ENCODE measurements around the gene ZNF827. TPM values are rescaled to one million over a fixed set of nuclear protein-coding genes. Genes with fewer than 3 reads are reported as not detected.
A peak's percentile ranks its signal among the peaks of the same experiment; 100 is the strongest.

ZNF827 gene
- total and polyA plus RNA-seq, 2 of the 13 experiments (the other 11 are each of a cell fraction or from before 2014, with no cell fraction given), result 2.8 TPM

- TF ChIP-seq ZNF574 (CRISPR knock-in tag; IDR thresholded peaks at IDR 0.05) (no peak; the same call in 1 of the 2 replicates), PCBP1 (IDR thresholded peaks at IDR 0.05; ENCODE audit: borderline replicate concordance, low read depth, low read length) (no peak), CEBPB (IDR thresholded peaks at IDR 0.05; ENCODE audit: borderline replicate concordance, low read depth, low read length) (no peak), ESRRA (CRISPR knock-in tag; IDR thresholded peaks at IDR 0.05; ENCODE audit: low read depth) (peak; percentile 93), ZNF512 (CRISPR knock-in tag; IDR thresholded peaks at IDR 0.05) (no peak), TGIF2 (CRISPR knock-in tag; IDR thresholded peaks at IDR 0.05) (no peak), ZFP41 (CRISPR knock-in tag; IDR thresholded peaks at IDR 0.05; ENCODE audit: borderline replicate concordance) (no peak), ZFP90 (CRISPR knock-in tag; IDR thresholded peaks at IDR 0.05; ENCODE audit: borderline replicate concordance) (0 out of 2 replicates have a peak, but pooled peaks have one; percentile 28), ZNF709 (CRISPR knock-in tag; IDR thresholded peaks at IDR 0.05) (no peak; the same call in 1 of the 2 replicates), SYNCRIP (IDR thresholded peaks at IDR 0.05; ENCODE audit: insufficient read depth, low read depth, low read length) (no peak), RXRA (CRISPR knock-in tag; IDR thresholded peaks at IDR 0.05) (peak; percentile 84), ZNF766 (CRISPR knock-in tag; IDR thresholded peaks at IDR 0.05; ENCODE audit: borderline replicate concordance) (no peak), HOXA3 (CRISPR knock-in tag; IDR thresholded peaks at IDR 0.05) (peak; percentile 80), ZNF281 (CRISPR knock-in tag; IDR thresholded peaks at IDR 0.05; ENCODE audit: borderline replicate concordance) (no peak), MEF2D (CRISPR knock-in tag; IDR thresholded peaks at IDR 0.05) (no peak), RARG (CRISPR knock-in tag; IDR thresholded peaks at IDR 0.05; ENCODE audit: low read depth) (no peak), SAP130 (CRISPR knock-in tag; IDR thresholded peaks at IDR 0.05; ENCODE audit: low read depth) (peak; percentile 50; the same call in 1 of the 2 replicates)
- TF ChIP-seq, protein P1, sequence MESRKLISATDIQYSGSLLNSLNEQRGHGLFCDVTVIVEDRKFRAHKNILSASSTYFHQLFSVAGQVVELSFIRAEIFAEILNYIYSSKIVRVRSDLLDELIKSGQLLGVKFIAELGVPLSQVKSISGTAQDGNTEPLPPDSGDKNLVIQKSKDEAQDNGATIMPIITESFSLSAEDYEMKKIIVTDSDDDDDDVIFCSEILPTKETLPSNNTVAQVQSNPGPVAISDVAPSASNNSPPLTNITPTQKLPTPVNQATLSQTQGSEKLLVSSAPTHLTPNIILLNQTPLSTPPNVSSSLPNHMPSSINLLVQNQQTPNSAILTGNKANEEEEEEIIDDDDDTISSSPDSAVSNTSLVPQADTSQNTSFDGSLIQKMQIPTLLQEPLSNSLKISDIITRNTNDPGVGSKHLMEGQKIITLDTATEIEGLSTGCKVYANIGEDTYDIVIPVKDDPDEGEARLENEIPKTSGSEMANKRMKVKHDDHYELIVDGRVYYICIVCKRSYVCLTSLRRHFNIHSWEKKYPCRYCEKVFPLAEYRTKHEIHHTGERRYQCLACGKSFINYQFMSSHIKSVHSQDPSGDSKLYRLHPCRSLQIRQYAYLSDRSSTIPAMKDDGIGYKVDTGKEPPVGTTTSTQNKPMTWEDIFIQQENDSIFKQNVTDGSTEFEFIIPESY (CRISPR knock-in tag; IDR thresholded peaks at IDR 0.05), result no peak
- TF ChIP-seq, protein P2, sequence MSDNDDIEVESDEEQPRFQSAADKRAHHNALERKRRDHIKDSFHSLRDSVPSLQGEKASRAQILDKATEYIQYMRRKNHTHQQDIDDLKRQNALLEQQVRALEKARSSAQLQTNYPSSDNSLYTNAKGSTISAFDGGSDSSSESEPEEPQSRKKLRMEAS (IDR thresholded peaks at IDR 0.05), result peak; percentile 12; the same call in 1 of the 2 replicates
These were observed 3.1 kb downstream of the ZNF827 start (continued) for GRCh38 chr4:145935253-145936141.

Data from HepG2 (cell line).